Activated naive CD8-positive, alpha-beta T cell treated with anti-CD3 and anti-CD28 coated beads, Interleukin-2, amount 50 U/mL, for 16 hours (primary cell): Measurements from ENCODE around the gene MSMB.
A peak's percentile ranks its signal among the peaks of the same experiment; 100 is the strongest.

ENCODE experiments used
- DNase-seq: peaks from one replicate; pipeline ENCODE4 v3.0.0-alpha.2; 2020; ENCODE audit warnings: low read depth, low spot score

MSMB gene

GRCh38 chr10:46033602-46034011, 12.5 kb downstream of the MSMB start:
- no peak for DNase-seq

GRCh38 chr10:46031648-46032532, 14.2 kb downstream of the MSMB start:
- no peak for DNase-seq

GRCh38 chr10:46030091-46030937, 15.8 kb downstream of the MSMB start, which contains the start of gene NCOA4:
Gene NCOA4 (minus strand): TSS chr10:46030623. CDS start chr10:46016680, 13,943 bp downstream.
- peak; percentile 90 for DNase-seq

- no peak for DNase-seq
Observed at GRCh38 chr10:46029461-46030030, 16.5 kb downstream of the MSMB start.

GRCh38 chr10:46028584-46029460, 17.2 kb downstream of the MSMB start:
- no peak for DNase-seq

- DNase-seq = no peak
Observed at GRCh38 chr10:46026106-46026505, 20.0 kb downstream of the MSMB start.

- no peak for DNase-seq
Observed at GRCh38 chr10:46025406-46025805, 20.7 kb downstream of the MSMB start.

- no peak for DNase-seq
Observed at GRCh38 chr10:46024948-46025347, 21.1 kb downstream of the MSMB start.

GRCh38 chr10:46022978-46023702, 22.9 kb downstream of the MSMB start:
- peak; percentile 42 for DNase-seq

GRCh38 chr10:46020344-46020657, 25.8 kb downstream of the MSMB start:
- DNase-seq = no peak

GRCh38 chr10:46019569-46020343, 26.3 kb downstream of the MSMB start:
- DNase-seq = no peak

- no peak for DNase-seq
Observed at GRCh38 chr10:46019177-46019528, 26.9 kb downstream of the MSMB start.

GRCh38 chr10:46018453-46019176, 27.5 kb downstream of the MSMB start:
- no peak for DNase-seq

- no peak for DNase-seq
Observed at GRCh38 chr10:46017733-46018132, 28.3 kb downstream of the MSMB start.

- no peak for DNase-seq
Observed at GRCh38 chr10:46016811-46017210, 29.3 kb downstream of the MSMB start.

- no peak for DNase-seq
Observed at GRCh38 chr10:46016190-46016589, 29.9 kb downstream of the MSMB start.

- DNase-seq = no peak
Observed at GRCh38 chr10:46014683-46015405, 31.2 kb downstream of the MSMB start.

- DNase-seq = no peak
Observed at GRCh38 chr10:46014206-46014605, 31.9 kb downstream of the MSMB start.

GRCh38 chr10:46012746-46013145, 33.3 kb downstream of the MSMB start:
- DNase-seq = no peak
